T-helper 17 cell (primary cell): Measurements from ENCODE around the gene WWC1. TPM values are rescaled to one million over a fixed set of nuclear protein-coding genes. Genes with fewer than 3 reads are reported as not detected.

Source experiments
- ATAC-seq: fragments of 150-1000 bp; cut with Tn5 transposase; 2 replicates; pipeline ENCODE4 v1.10.0; 2021; ENCODE audit warnings: mild to moderate bottlenecking, moderate library complexity
- DNase-seq, 3 donors: peaks; one replicate each; pipeline versions ENCODE4 v3.0.0 to v3.0.0-alpha.2; 2020 to 2021
- H3K9me3 ChIP-seq: one replicate; pipeline ENCODE4 v1.7.0; 2013; ENCODE audit warnings: low read length, mild to moderate bottlenecking; ENCODE audit not compliant: control insufficient read depth, poor library complexity, severe bottlenecking
- H3K27ac Mint-ChIP-seq: one replicate; pipeline ENCODE4 v1.8.0; 2022; ENCODE audit warnings: mild to moderate bottlenecking, moderate library complexity, mixed read lengths
- H3K27me3 Mint-ChIP-seq: one replicate; pipeline ENCODE4 v1.8.0; 2022; ENCODE audit warnings: mixed read lengths
- H3K36me3 Mint-ChIP-seq: one replicate; pipeline ENCODE4 v1.8.0; 2022; ENCODE audit warnings: low read depth, mixed read lengths
- H3K4me1 Mint-ChIP-seq: one replicate; pipeline ENCODE4 v1.8.0; 2022; ENCODE audit warnings: mild to moderate bottlenecking, mixed read lengths
- H3K4me3 Mint-ChIP-seq: one replicate; pipeline ENCODE4 v1.8.0; 2022; ENCODE audit warnings: mild to moderate bottlenecking, moderate library complexity, mixed read lengths
- total RNA-seq, 4 donors: library from RNA in 2 of 4; stranded (reverse) in 2 of 4; gene quantifications; one replicate each; pipeline ENCODE4 v1.2.3 and lab custom pipeline; 2022 to 2026

Gene WWC1
- total RNA-seq, 2 donors from 2014 or later, result 5.4 TPM

- Mint-ChIP-seq H3K36me3 (peaks cover 2% of the 10 kb centered on the region), H3K4me1 (peaks cover 5% of the 10 kb centered on the region), H3K27ac (no peak overlapping the region), H3K27me3 (no peaks in the 10 kb centered on the region), H3K4me3 (no peak overlapping the region)
- no peaks in the 10 kb centered on the region for H3K9me3 ChIP-seq
- DNase-seq (no peak), ATAC-seq (no peak)
These were observed 26.2 kb downstream of the WWC1 start for GRCh38 chr5:168317521-168318147.

DNA sequence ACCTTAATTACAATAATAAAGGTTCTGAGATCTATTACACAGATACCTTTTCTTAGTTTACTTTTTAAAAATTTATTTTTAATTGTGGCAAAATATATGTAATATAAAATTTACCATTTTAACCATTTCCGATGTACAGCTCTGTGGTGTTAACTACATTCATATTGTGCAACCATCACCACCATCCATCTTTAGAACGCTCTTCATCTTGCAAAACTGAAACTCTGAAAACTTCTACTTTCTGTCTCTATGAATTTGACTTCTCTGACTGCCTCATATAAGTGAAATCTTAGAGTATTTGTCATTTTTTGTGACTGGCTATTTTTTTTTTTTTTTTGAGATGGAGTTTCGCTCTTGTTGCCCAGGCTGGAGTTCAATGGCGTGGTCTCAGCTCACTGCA lies 26.8 kb downstream of the WWC1 start:
- peaks cover 5% of the 10 kb centered on the region for H3K4me1 Mint-ChIP-seq
- peaks cover 2% of the 10 kb centered on the region for H3K36me3 Mint-ChIP-seq
- peaks cover 2% of the 10 kb centered on the region for H3K27me3 Mint-ChIP-seq
- no peaks in the 10 kb centered on the region for H3K9me3 ChIP-seq
- H3K27ac Mint-ChIP-seq, result no peak overlapping the region
- H3K4me3 Mint-ChIP-seq, result no peak overlapping the region
- no peak for DNase-seq
- ATAC-seq, result no peak

- Mint-ChIP-seq H3K4me3 (no peak overlapping the region), H3K27me3 (peaks cover 6% of the 10 kb centered on the region), H3K27ac (no peak overlapping the region), H3K4me1 (peaks cover 5% of the 10 kb centered on the region), H3K36me3 (peaks cover 2% of the 10 kb centered on the region)
- no peak for DNase-seq
- no peak for ATAC-seq
- no peaks in the 10 kb centered on the region for H3K9me3 ChIP-seq
These were observed 28.3 kb downstream of the WWC1 start for GRCh38 chr5:168319774-168320173.

- no peak for ATAC-seq
- DNase-seq, result no peak
- H3K27me3 Mint-ChIP-seq, result peaks cover 6% of the 10 kb centered on the region
- H3K4me3 Mint-ChIP-seq, result no peak overlapping the region
- no peaks in the 10 kb centered on the region for H3K9me3 ChIP-seq
- peaks cover 2% of the 10 kb centered on the region for H3K4me1 Mint-ChIP-seq
- no peak overlapping the region for H3K27ac Mint-ChIP-seq
- peaks cover 2% of the 10 kb centered on the region for H3K36me3 Mint-ChIP-seq
These were observed 29.4 kb downstream of the WWC1 start for GRCh38 chr5:168320805-168321204.

DNA sequence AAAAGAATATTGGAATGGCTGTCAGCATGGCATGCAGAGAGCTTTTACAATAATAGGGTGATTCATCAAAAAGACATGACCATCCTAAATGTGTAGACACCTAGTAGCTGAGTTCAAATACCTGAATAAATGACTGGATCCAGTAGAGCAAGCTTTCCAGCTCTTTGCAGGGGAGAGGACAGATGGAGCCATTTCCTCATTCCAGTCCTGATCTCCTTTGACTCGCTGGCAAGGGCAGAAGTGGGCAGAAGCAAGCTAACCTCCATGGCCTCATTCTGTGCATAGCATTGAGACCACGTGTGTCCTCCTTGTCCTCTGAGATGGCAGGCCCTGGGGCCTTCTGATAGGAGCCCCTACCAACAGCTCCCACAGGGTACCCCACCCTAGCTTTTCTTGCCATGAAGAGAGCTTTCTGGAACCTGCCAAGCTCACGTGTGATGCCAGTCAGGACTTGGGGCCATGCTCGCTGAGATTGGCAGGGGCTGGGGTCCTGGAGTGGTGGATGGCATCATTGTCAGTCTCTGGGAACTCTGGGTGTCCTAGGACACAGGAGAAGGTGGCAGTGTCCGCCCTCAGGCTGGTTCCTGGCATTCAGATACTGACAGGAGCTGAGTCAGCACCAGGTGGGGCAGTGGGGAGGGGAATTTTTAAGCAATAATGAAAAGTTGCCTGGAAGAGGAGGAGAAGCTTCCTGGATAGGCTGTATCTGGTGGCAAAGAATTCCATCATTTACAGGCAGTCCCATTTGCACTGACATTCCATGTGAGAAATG lies 33.6 kb downstream of the WWC1 start:
- Mint-ChIP-seq H3K4me3 (no peak overlapping the region), H3K27ac (no peak overlapping the region), H3K27me3 (peaks cover 16% of the 10 kb centered on the region), H3K36me3 (peaks cover 2% of the 10 kb centered on the region), H3K4me1 (peaks cover 8% of the 10 kb centered on the region)
- no peak for ATAC-seq
- H3K9me3 ChIP-seq, result no peaks in the 10 kb centered on the region
- no peak for DNase-seq

GRCh38 chr5:168327019-168327421 lies 35.6 kb downstream of the WWC1 start:
- Mint-ChIP-seq H3K4me1 (peaks cover 8% of the 10 kb centered on the region), H3K27me3 (peaks cover 16% of the 10 kb centered on the region), H3K4me3 (no peak overlapping the region), H3K36me3 (no peaks in the 10 kb centered on the region), H3K27ac (no peak overlapping the region)
- DNase-seq, result no peak
- ATAC-seq, result no peak
- no peaks in the 10 kb centered on the region for H3K9me3 ChIP-seq

DNA sequence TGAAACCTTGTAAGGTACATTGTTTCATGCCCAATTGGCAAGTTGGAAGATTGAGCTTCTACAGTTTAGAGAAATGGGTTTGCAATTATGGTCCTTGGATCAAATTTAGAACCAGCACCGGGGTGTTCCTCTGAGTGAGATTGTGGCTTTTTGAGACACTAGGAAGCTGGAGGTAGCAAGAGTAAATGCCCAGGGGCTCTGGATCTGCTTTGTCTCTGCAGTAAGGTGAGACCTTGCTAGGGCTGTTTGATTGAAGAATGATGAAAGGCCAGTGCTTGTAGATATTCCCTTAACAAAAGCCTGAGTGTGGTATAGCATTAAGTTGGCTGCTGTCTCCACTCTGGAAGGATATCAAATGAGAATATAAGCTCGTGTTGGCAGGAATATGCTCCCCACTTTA lies 36.0 kb downstream of the WWC1 start:
- H3K4me1 Mint-ChIP-seq, result peaks cover 8% of the 10 kb centered on the region
- no peak overlapping the region for H3K27ac Mint-ChIP-seq
- H3K4me3 Mint-ChIP-seq, result no peak overlapping the region
- no peaks in the 10 kb centered on the region for H3K36me3 Mint-ChIP-seq
- peaks cover 16% of the 10 kb centered on the region for H3K27me3 Mint-ChIP-seq
- DNase-seq, result no peak
- H3K9me3 ChIP-seq, result no peaks in the 10 kb centered on the region
- ATAC-seq, result no peak

GRCh38 chr5:168327994-168328393 lies 36.5 kb downstream of the WWC1 start:
- no peak for ATAC-seq
- no peaks in the 10 kb centered on the region for H3K36me3 Mint-ChIP-seq
- H3K27me3 Mint-ChIP-seq, result peaks cover 16% of the 10 kb centered on the region
- peaks cover 8% of the 10 kb centered on the region for H3K4me1 Mint-ChIP-seq
- H3K27ac Mint-ChIP-seq, result no peak overlapping the region
- H3K9me3 ChIP-seq, result no peaks in the 10 kb centered on the region
- DNase-seq, result no peak
- H3K4me3 Mint-ChIP-seq, result no peak overlapping the region

DNA sequence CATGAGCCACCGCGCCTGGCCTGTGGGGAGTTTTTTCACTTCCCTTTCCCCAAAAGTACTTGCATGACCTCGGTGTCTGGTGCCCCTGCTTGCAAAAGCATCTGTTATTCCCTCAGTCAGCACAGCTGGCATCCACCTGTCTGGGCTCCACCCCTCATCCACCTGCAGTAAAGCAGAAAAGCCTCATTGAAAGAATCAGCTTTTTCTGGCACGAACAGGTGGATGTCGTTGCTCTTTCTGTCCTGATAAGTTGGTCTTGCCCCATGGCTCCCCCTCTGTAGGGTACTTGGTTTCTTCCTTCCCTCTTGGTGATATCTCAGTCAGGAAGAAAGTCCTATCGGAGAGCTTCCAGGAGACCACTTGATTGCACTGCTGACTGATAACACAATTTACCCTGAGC lies 37.4 kb downstream of the WWC1 start:
- H3K36me3 Mint-ChIP-seq, result no peaks in the 10 kb centered on the region
- no peaks in the 10 kb centered on the region for H3K9me3 ChIP-seq
- H3K27me3 Mint-ChIP-seq, result peaks cover 10% of the 10 kb centered on the region
- peaks cover 8% of the 10 kb centered on the region for H3K4me1 Mint-ChIP-seq
- no peak for DNase-seq
- ATAC-seq, result no peak
- no peak overlapping the region for H3K4me3 Mint-ChIP-seq
- H3K27ac Mint-ChIP-seq, result no peak overlapping the region

- H3K9me3 ChIP-seq, result no peaks in the 10 kb centered on the region
- Mint-ChIP-seq H3K4me3 (no peak overlapping the region), H3K36me3 (no peaks in the 10 kb centered on the region), H3K27ac (no peak overlapping the region), H3K27me3 (peaks cover 10% of the 10 kb centered on the region), H3K4me1 (peaks cover 8% of the 10 kb centered on the region)
- DNase-seq (no peak), ATAC-seq (no peak)
These were observed 37.9 kb downstream of the WWC1 start for GRCh38 chr5:168329302-168329701.

DNA sequence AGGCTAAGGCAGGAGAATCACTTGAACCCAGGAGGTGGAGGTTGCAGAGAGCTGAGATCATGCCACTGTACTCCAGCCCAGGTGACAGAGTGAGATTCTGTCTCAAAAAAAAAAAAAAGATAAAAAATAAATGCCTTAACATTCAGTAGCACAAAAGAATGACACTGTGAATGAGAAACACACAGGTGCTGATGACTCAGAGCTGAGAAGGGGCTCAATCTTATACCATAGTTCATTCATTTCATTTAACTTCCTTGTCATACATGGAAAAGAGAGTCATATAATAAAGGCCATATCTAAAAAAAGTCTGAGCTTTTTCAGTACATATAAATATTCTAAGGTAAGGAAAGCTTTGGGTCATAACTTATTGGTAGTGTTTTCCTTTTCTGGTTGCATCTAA lies 40.6 kb downstream of the WWC1 start:
- no peak for ATAC-seq
- Mint-ChIP-seq H3K4me1 (peaks cover 8% of the 10 kb centered on the region), H3K27me3 (peaks cover 9% of the 10 kb centered on the region)

GRCh38 chr5:168334280-168334679 lies 42.8 kb downstream of the WWC1 start:
- DNase-seq (no peak), ATAC-seq (no peak)
- Mint-ChIP-seq H3K27me3 (no peaks in the 10 kb centered on the region), H3K36me3 (no peaks in the 10 kb centered on the region), H3K4me1 (peaks cover 7% of the 10 kb centered on the region), H3K27ac (no peak overlapping the region), H3K4me3 (no peak overlapping the region)
- H3K9me3 ChIP-seq, result no peaks in the 10 kb centered on the region

More for the DNA sequence above, 40.6 kb downstream of the WWC1 start:
- H3K9me3 ChIP-seq, result no peaks in the 10 kb centered on the region
- no peak for DNase-seq
- no peak overlapping the region for H3K27ac Mint-ChIP-seq
- H3K36me3 Mint-ChIP-seq, result no peaks in the 10 kb centered on the region
- H3K4me3 Mint-ChIP-seq, result no peak overlapping the region

- Mint-ChIP-seq H3K4me1 (peaks cover 4% of the 10 kb centered on the region), H3K27ac (no peak overlapping the region), H3K27me3 (no peaks in the 10 kb centered on the region), H3K36me3 (no peaks in the 10 kb centered on the region), H3K4me3 (no peak overlapping the region)
- no peaks in the 10 kb centered on the region for H3K9me3 ChIP-seq
- ATAC-seq, result no peak
- no peak for DNase-seq
These were observed 43.2 kb downstream of the WWC1 start for GRCh38 chr5:168334695-168335094.

- no peak overlapping the region for H3K4me3 Mint-ChIP-seq
- no peak overlapping the region for H3K27ac Mint-ChIP-seq
- no peaks in the 10 kb centered on the region for H3K27me3 Mint-ChIP-seq
- peaks cover 2% of the 10 kb centered on the region for H3K9me3 ChIP-seq
- no peaks in the 10 kb centered on the region for H3K36me3 Mint-ChIP-seq
- no peak for ATAC-seq
- H3K4me1 Mint-ChIP-seq, result peaks cover 4% of the 10 kb centered on the region
- no peak for DNase-seq
These were observed 45.9 kb downstream of the WWC1 start for GRCh38 chr5:168337361-168337760.
